HepG2 (cell line): Measurements from ENCODE around the gene ZSWIM5. TPM values are rescaled to one million over a fixed set of nuclear protein-coding genes. Genes with fewer than 3 reads are reported as not detected.

Source experiments
- CAMTA2 ChIP-seq: sonication (generic); formaldehyde crosslinking; IDR thresholded peaks from 2 replicates; pipeline ENCODE4 v1.4.0; 2020; ENCODE audit warnings: mild to moderate bottlenecking, missing genetic modification reagents, borderline replicate concordance
- EHMT2 ChIP-seq: fragments of 200-600 bp; sonication (generic); IDR thresholded peaks from 2 replicates; pipeline ENCODE4 v1.7.0; 2017; ENCODE audit warnings: antibody characterized with exemption, low read depth, low read length, borderline replicate concordance
- ELF3 ChIP-seq: IDR thresholded peaks from 2 replicates; pipeline ENCODE4 v1.6.1; 2016; ENCODE audit warnings: missing genetic modification reagents, missing compliant biosample characterization
- GATAD1 ChIP-seq: IDR thresholded peaks from 2 replicates; pipeline ENCODE4 v1.6.1; 2016; ENCODE audit warnings: missing genetic modification reagents, missing compliant biosample characterization
- HDAC2 ChIP-seq: sonication (generic); formaldehyde crosslinking; IDR thresholded peaks from 2 replicates; pipeline ENCODE4 v1.4.0; 2020; ENCODE audit warnings: missing genetic modification reagents
- HIVEP1 ChIP-seq: sonication (generic); formaldehyde crosslinking; IDR thresholded peaks from 2 replicates; pipeline ENCODE4 v1.4.0; 2020; ENCODE audit warnings: mild to moderate bottlenecking, missing genetic modification reagents
- IRF2 ChIP-seq: IDR thresholded peaks from 2 replicates; pipeline ENCODE4 v1.6.1; 2018; ENCODE audit warnings: missing genetic modification reagents, missing compliant biosample characterization
- KDM2A ChIP-seq: sonication (generic); formaldehyde crosslinking; IDR thresholded peaks from 2 replicates; pipeline ENCODE4 v1.4.0; 2020; ENCODE audit warnings: low read depth, missing genetic modification reagents, borderline replicate concordance
- KDM5B ChIP-seq: sonication (generic); formaldehyde crosslinking; IDR thresholded peaks from 2 replicates; pipeline ENCODE4 v1.4.0; 2020; ENCODE audit warnings: missing genetic modification reagents, mild to moderate bottlenecking, borderline replicate concordance
- KLF11 ChIP-seq: IDR thresholded peaks from 2 replicates; pipeline ENCODE4 v1.6.1; 2016; ENCODE audit warnings: missing compliant biosample characterization
- MEIS1 ChIP-seq: sonication (generic); formaldehyde crosslinking; IDR thresholded peaks from 2 replicates; pipeline ENCODE4 v1.9.0; 2021; ENCODE audit warnings: mild to moderate bottlenecking, missing genetic modification reagents, moderate library complexity, borderline replicate concordance
- NFATC3 ChIP-seq: sonication (generic); formaldehyde crosslinking; IDR thresholded peaks from 2 replicates; pipeline ENCODE4 v1.5.1; 2020; ENCODE audit warnings: mild to moderate bottlenecking, missing genetic modification reagents
- NFE2L2 ChIP-seq: fragments of 150-350 bp; IDR thresholded peaks from 2 replicates; pipeline ENCODE4 v1.6.1; 2014; ENCODE audit warnings: low read length
- RAD21 ChIP-seq: fragments of 450-650 bp; formaldehyde crosslinking; IDR thresholded peaks from 2 replicates; pipeline ENCODE4 v1.5.0; 2020; ENCODE audit warnings: mild to moderate bottlenecking
- RXRA ChIP-seq: sonication (generic); formaldehyde crosslinking; IDR thresholded peaks from 2 replicates; pipeline ENCODE4 v1.5.1; 2020; ENCODE audit warnings: missing genetic modification reagents
- RXRB ChIP-seq: IDR thresholded peaks from 2 replicates; pipeline ENCODE4 v1.6.1; 2016; ENCODE audit warnings: borderline replicate concordance, missing genetic modification reagents, missing compliant biosample characterization
- SALL1 ChIP-seq: sonication (generic); formaldehyde crosslinking; IDR thresholded peaks from 2 replicates; pipeline ENCODE4 v1.8.0; 2022; ENCODE audit warnings: mild to moderate bottlenecking, missing genetic modification reagents
- SAP130 ChIP-seq: IDR thresholded peaks from 2 replicates; pipeline ENCODE4 v1.6.1; 2016; ENCODE audit warnings: low read depth
- SMAD9 ChIP-seq: sonication (generic); formaldehyde crosslinking; IDR thresholded peaks from 2 replicates; pipeline ENCODE4 v1.5.1; 2020; ENCODE audit warnings: mild to moderate bottlenecking, missing genetic modification reagents
- SMC3 ChIP-seq: IDR thresholded peaks from 2 replicates; pipeline ENCODE4 v1.6.1; 2011; ENCODE audit warnings: low read length, improper control_type of control experiment
- SRF ChIP-seq: IDR thresholded peaks from 2 replicates; pipeline ENCODE4 v1.6.1; 2011; ENCODE audit warnings: mild to moderate bottlenecking, low read depth, low read length, moderate library complexity
- XRCC5 ChIP-seq: fragments of 200-400 bp; formaldehyde crosslinking; optimal IDR thresholded peaks from 2 replicates; pipeline ENCODE3; 2017; ENCODE audit warnings: mild to moderate bottlenecking, low read length
- ZNF619 ChIP-seq: sonication (generic); formaldehyde crosslinking; IDR thresholded peaks from 2 replicates; pipeline ENCODE4 v1.4.0; 2020; ENCODE audit warnings: mild to moderate bottlenecking, missing genetic modification reagents
- ZNF878 ChIP-seq: sonication (generic); formaldehyde crosslinking; IDR thresholded peaks from 2 replicates; pipeline ENCODE4 v1.8.1; 2023; ENCODE audit warnings: mild to moderate bottlenecking, missing genetic modification reagents, moderate library complexity
- polyA plus RNA-seq, 8 experiments: library from polyadenylated mRNA; depleted of rRNA in 3 of 8; stranded (reverse) in 7 of 8; unstranded in 1 of 8; fragments of >200 nt; fragmentation: Illumina TruSeq in 4 of 8; extraction: Trizol in 4 of 8; gene quantifications; 2 replicates each; pipeline versions ENCODE4 v1.2.1 to v1.2.3, GENCODE V29; 2011 to 2016; ENCODE audit warnings: low read depth in 4 of 8, missing spikeins in 1 of 8, mixed read lengths in 1 of 8; ENCODE audit not compliant: insufficient read depth in 1 of 8
- total RNA-seq, 5 experiments: library from RNA; depleted of rRNA; stranded (reverse); fragments of >200 nt; fragmentation: Illumina TruSeq; extraction: Trizol; gene quantifications; 2 replicates each; pipeline ENCODE4 v1.2.3, GENCODE V29; 2016; ENCODE audit warnings: low read depth in 1 of 5
- TF ChIP-seq, protein P1 (sequence below), 2 experiments: sonication (generic) in 1 of 2; formaldehyde crosslinking in 1 of 2; IDR thresholded peaks; 2 replicates each; pipeline versions ENCODE4 v1.4.0 to v1.6.1; 2018 to 2020; ENCODE audit warnings: missing genetic modification reagents in 2 of 2, borderline replicate concordance in 1 of 2, low read depth in 1 of 2, mild to moderate bottlenecking in 1 of 2, missing biosample characterization in 1 of 2
- TF ChIP-seq, protein P2 (sequence below): sonication (generic); formaldehyde crosslinking; IDR thresholded peaks from 2 replicates; pipeline ENCODE4 v1.5.1; 2020; ENCODE audit warnings: missing genetic modification reagents, mild to moderate bottlenecking, borderline replicate concordance
- TF ChIP-seq, protein P3 (sequence below): sonication (generic); formaldehyde crosslinking; IDR thresholded peaks from 2 replicates; pipeline ENCODE4 v1.4.0; 2020; ENCODE audit warnings: mild to moderate bottlenecking, missing genetic modification reagents

ZSWIM5 gene
- total and polyA plus RNA-seq, 2 of the 13 experiments (the other 11 are each of a cell fraction or from before 2014, with no cell fraction given), result 11.0 to 20.6 TPM

DNA sequence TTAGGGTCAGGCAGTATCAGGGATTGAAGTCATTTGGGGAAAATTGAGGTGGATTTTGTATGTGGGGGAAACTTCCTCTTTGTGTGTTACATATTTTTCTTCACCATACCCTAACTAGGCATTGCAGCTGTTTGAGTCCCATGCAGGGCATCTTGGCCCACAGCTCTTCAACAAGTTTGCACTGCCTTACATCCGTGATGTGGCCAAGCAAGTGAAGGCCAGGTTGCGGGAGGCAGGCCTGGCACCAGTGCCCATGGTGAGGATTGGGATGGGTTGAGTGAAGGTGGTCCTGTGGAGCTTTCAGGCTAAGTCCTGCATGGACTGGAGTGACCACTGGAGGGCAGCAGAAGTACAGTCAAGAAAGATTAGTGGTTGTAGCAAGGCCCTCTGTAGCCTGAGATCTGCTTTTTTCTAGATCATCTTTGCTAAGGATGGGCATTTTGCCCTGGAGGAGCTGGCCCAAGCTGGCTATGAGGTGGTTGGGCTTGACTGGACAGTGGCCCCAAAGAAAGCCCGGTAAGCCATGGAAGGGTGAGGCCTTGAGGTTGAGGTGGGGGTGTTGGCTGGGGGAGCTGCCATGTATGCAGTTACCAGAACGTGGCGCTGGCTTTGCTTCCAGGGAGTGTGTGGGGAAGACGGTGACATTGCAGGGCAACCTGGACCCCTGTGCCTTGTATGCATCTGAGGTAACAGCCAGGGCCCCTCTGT lies 191.9 kb downstream of the ZSWIM5 start (continued):
- TF ChIP-seq XRCC5, result peak; percentile 87
- TF ChIP-seq ZNF619 (CRISPR knock-in tag), result peak; percentile 74; the same call in 1 of the 2 replicates
- peak; percentile 57; the same call in 1 of the 2 replicates for TF ChIP-seq KDM2A (CRISPR knock-in tag)
- TF ChIP-seq NFE2L2, result 0 out of 2 replicates have a peak, but pooled peaks have one; percentile 7
- 0 out of 2 replicates have a peak, but pooled peaks have one; percentile 53 for TF ChIP-seq MEIS1 (CRISPR knock-in tag)
- TF ChIP-seq, protein P1, sequence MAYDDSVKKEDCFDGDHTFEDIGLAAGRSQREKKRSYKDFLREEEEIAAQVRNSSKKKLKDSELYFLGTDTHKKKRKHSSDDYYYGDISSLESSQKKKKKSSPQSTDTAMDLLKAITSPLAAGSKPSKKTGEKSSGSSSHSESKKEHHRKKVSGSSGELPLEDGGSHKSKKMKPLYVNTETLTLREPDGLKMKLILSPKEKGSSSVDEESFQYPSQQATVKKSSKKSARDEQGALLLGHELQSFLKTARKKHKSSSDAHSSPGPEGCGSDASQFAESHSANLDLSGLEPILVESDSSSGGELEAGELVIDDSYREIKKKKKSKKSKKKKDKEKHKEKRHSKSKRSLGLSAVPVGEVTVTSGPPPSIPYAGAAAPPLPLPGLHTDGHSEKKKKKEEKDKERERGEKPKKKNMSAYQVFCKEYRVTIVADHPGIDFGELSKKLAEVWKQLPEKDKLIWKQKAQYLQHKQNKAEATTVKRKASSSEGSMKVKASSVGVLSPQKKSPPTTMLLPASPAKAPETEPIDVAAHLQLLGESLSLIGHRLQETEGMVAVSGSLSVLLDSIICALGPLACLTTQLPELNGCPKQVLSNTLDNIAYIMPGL (CRISPR knock-in tag; IDR thresholded peaks at IDR 0.05; ENCODE audit: borderline replicate concordance in 1 of 2, low read depth in 1 of 2), result 0 out of 4 replicates have a peak, but pooled peaks of 1 of the 2 experiments have one; percentile 24
- TF ChIP-seq ZNF878 (CRISPR knock-in tag), result no peak
- no peak for TF ChIP-seq KLF11
- TF ChIP-seq HIVEP1 (CRISPR knock-in tag), result no peak
- TF ChIP-seq KDM5B (CRISPR knock-in tag), result 0 out of 2 replicates have a peak, but pooled peaks have one; percentile 58
- TF ChIP-seq RAD21 (CRISPR knock-in tag), result peak; percentile 89
- TF ChIP-seq ELF3, result 0 out of 2 replicates have a peak, but pooled peaks have one; percentile 12
- no peak for TF ChIP-seq NFATC3 (CRISPR knock-in tag)
- TF ChIP-seq, protein P2, sequence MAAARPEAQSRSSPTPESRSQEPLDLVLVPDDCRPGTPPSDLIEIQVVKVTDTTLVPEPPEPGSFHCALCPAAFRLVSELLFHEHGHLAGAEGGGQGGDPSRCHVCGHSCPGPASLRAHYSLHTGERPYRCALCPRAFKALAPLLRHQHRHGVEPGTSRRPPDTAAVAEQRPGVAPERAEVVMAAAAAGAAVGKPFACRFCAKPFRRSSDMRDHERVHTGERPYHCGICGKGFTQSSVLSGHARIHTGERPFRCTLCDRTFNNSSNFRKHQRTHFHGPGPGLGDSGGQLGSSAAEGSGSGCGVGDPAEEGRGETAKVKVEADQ (CRISPR knock-in tag), result no peak
- 0 out of 2 replicates have a peak, but pooled peaks have one; percentile 20 for TF ChIP-seq RXRB (CRISPR knock-in tag)
- TF ChIP-seq SMAD9 (CRISPR knock-in tag), result no peak
- no peak for TF ChIP-seq SRF
- TF ChIP-seq SAP130 (CRISPR knock-in tag), result 0 out of 2 replicates have a peak, but pooled peaks have one; percentile 30
- TF ChIP-seq IRF2 (CRISPR knock-in tag), result peak; percentile 80; the same call in 1 of the 2 replicates
- TF ChIP-seq EHMT2, result no peak
- peak; percentile 90 for TF ChIP-seq SMC3
- peak; percentile 60 for TF ChIP-seq SALL1 (CRISPR knock-in tag)
- 0 out of 2 replicates have a peak, but pooled peaks have one; percentile 10 for TF ChIP-seq HDAC2 (CRISPR knock-in tag)
- TF ChIP-seq, protein P3, sequence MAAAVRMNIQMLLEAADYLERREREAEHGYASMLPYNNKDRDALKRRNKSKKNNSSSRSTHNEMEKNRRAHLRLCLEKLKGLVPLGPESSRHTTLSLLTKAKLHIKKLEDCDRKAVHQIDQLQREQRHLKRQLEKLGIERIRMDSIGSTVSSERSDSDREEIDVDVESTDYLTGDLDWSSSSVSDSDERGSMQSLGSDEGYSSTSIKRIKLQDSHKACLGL (CRISPR knock-in tag), result no peak
- peak; percentile 26; the same call in 1 of the 2 replicates for TF ChIP-seq GATAD1
- TF ChIP-seq RXRA (CRISPR knock-in tag), result 0 out of 2 replicates have a peak, but pooled peaks have one; percentile 46
- TF ChIP-seq CAMTA2 (CRISPR knock-in tag), result peak; percentile 71; the same call in 1 of the 2 replicates
